HG03045 (cell line): ENCODE measurements around the gene NCOA7.
"Not testable (repeated sequence)": the region's sequence is repeated elsewhere in the genome, so short reads cannot be mapped to it uniquely, and the experiment has no call there.

Experiments used
- ATAC-seq: cut with Tn5 transposase; IDR thresholded peaks from one replicate; pipeline ENCODE4 v1.9.1; 2021; ENCODE audit warnings: mild to moderate bottlenecking, moderate library complexity; ENCODE audit not compliant: unreplicated experiment

Gene NCOA7

DNA sequence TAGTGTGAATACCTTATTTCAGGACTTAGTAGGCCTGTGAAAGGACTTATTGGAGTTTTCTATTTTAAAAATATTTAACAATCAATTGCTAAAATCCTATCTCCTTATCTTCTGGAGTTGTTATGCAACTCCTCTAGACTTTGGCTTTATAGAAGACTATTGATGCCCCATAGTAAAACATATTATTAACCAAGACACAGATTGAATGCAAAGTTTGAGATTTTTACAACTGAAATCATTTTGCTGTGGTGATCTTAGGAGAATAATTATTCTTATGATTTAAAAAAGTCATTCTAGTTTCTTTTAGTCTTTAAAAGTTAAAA lies 36.9 kb upstream of the NCOA7 start:
- no peak for ATAC-seq

DNA sequence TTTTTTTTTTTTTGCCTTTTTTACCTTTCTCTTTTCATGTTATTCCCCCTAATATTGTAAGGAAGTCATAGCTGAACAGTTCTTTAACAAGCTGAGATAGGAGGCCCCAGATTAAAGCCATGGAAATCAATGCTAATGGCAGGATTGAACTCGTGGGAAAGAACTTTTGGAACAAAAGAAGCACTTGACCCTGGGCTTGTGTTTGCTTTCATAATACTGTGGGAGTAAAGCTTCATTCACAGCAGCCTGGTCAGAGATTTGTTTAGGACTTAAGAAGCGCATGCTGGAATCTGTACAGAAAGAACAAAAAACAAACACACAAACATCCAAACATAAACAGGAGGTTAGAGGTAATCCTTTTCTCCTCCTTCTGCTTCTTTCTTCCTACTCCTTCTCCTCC lies 36.2 kb upstream of the NCOA7 start:
- ATAC-seq = no peak

DNA sequence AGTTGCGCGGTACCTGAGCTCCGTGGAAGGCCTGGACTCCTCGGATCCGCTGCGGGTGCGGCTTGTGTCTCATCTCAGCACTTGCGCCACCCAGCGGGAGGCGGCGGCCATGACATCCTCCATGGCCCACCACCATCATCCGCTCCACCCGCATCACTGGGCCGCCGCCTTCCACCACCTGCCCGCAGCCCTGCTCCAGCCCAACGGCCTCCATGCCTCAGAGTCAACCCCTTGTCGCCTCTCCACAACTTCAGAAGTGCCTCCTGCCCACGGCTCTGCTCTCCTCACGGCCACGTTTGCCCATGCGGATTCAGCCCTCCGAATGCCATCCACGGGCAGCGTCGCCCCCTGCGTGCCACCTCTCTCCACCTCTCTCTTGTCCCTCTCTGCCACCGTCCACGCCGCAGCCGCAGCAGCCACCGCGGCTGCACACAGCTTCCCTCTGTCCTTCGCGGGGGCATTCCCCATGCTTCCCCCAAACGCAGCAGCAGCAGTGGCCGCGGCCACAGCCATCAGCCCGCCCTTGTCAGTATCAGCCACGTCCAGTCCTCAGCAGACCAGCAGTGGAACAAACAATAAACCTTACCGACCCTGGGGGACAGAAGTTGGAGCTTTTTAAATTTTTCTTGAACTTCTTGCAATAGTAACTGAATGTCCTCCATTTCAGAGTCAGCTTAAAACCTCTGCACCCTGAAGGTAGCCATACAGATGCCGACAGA lies 31.4 kb upstream of the NCOA7 start:
- no peak for ATAC-seq

DNA sequence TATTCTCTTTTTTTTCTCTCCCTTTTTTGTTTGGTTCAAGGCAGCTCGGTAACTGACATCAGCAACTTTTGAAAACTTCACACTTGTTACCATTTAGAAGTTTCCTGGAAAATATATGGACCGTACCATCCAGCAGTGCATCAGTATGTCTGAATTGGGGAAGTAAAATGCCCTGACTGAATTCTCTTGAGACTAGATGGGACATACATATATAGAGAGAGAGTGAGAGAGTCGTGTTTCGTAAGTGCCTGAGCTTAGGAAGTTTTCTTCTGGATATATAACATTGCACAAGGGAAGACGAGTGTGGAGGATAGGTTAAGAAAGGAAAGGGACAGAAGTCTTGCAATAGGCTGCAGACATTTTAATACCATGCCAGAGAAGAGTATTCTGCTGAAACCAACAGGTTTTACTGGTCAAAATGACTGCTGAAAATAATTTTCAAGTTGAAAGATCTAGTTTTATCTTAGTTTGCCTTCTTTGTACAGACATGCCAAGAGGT lies 30.8 kb upstream of the NCOA7 start:
- ATAC-seq = no peak

DNA sequence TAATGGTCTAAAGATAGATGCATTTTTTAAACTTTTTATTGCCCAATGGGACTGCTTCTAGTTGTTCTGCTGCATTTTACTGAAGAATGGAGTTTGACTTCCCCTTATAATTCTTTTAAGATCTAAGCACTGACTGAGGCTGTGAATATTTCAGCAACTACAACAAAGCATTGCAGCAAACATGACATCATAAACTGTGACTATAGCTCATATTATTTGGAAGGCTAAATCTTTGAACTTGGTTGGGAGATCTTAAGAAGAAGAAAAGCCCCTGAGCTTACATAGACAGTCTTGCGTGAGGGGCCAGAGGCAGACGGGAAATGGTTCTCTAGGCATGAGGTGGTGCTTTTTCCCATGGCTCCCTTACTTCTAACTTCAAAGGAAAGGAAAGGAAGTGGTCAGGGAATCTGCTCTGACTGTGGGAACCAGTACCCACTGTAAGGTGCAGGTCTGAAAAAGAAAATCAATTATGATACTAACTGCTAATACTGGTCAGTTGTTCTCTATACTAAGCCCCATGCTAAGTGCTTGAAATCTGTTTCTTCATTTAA lies 26.6 kb upstream of the NCOA7 start:
- no peak for ATAC-seq

DNA sequence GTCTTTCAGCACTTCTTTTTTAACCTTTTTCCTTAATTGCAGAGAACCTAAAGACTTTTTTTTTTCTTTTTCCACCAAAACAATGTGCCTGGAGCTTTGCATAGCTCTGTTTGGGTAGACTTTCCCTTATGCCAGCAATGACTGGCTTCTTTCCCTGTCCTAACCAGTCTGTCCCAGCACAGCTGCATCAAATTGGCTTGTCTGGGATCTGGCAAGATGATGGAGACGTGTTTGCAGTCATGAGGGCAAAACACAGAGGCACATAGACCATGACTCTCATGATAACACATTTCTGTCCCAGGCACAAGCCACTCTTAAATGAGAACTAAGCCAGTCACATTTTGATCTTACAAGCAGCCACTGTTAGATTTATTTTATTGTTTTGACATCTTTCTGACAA lies 24.8 kb upstream of the NCOA7 start:
- ATAC-seq = no peak

DNA sequence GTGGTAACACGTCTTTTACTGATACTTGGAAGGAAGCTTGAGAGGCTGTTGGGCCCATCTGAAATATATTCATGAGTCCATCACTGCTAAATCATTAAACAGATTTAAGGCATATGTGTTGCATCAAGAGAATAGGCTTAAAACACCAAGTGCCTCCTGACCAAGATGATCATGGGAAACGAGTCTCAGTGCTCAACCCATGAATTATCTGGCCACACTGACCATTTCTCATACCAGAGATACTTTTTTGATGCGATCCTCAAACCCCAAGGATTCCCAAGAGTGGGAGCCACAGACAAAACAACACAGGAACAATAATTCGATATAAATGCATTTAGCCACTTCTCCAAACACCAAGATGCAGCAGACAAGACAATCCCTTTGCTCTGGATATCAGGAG lies 24.1 kb upstream of the NCOA7 start:
- no peak for ATAC-seq

DNA sequence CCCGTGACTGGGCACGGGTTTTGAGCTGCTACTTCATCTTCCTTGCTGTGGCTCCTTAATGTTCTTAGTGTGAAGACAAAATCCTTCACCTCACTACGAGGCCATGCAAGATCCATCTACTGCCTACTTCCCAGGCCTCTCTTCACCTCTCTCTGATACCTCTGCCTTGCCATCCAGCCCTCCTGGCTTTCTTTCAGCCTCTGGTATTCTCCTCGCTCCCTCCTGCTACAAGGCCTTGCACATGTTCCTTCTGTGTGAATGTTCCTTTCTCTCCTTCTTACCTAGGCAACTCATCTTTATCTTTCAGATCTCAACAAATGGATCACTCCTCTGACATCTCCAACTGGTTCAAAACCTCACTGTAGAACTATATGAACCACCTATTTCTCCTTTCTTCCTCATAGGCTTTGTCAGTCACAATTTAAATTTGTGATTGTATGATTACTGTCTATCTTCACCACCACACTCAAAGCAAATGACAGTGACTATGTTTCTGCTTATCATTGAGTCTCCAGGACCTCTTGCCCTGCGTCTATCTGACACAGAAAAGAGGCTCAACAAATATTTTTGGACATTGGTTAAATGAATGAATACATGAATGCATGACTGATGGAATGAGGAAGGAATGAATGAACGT lies 21.5 kb upstream of the NCOA7 start:
- ATAC-seq = no peak

DNA sequence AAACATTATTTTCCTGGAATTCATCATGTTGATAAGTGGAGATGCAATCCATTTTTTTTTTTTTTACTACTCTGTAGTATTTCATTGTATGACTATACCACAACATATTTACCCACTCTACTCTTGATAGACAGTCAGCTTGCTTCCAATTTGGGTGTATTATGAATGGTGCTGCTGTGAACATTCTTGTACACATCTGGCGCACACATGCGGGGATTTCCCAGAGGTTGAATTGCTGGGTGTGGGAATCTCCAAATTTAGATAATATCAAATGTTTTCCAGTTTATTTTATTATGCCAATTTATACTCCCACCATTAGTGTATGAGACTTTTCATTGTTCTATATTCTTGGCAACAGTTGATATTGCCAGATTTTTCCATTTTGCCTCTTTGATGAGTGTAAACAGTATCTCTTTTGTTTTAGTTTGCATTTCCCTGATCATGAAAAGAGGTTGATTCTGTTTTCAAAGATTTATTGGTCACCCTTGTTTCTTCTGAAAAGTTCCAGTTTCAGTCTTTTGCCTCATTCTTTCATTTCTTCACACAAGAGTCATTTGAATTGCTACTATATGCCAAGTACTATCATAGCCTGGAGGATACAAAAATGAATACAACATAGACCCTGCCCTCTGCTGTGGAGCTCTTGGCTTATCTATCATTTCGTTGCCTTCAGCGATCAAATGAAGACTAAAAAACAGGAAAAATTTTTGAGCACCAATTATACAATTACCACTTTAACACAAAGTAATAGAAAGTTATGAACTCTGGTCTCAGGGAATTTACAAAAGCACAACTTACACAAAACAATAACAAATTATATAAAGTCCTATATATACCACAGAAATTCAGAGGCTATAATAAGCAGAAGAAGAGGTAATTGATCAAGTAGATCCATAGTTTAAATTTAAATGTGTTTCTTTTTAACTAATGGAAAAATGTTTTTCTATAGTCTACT lies 17.1 kb upstream of the NCOA7 start:
- ATAC-seq = no peak

DNA sequence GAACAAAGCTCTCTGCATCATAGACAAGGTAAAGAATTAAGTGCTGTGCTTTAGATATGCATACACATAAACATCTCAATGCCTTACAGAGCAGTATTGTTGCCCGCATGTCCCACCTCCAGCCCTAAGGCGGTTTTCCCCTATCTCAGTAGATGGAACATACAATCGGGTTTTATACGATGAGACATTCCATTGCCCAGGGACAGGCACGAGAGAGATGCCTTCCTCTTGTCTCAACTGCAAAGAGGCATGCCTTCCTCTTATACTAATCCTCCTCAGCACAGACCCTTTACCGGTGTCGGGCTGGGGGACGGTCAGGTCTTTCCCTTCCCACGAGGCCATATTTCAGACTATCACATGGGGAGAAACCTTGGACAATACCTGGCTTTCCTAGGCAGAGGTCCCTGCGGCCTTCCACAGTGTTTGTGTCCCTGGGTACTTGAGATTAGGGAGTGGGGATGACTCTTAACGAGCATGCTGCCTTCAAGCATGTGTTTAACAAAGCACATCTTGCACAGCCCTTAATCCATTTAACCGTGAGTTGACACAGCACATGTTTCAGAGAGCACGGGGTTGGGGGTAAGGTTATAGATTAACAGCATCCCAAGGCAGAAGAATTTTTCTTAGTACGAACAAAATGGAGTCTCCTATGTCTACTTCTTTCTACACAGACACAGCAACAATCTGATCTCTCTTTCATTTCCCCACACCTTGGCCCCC lies 14.5 kb upstream of the NCOA7 start:
- not testable (repeated sequence) for ATAC-seq

DNA sequence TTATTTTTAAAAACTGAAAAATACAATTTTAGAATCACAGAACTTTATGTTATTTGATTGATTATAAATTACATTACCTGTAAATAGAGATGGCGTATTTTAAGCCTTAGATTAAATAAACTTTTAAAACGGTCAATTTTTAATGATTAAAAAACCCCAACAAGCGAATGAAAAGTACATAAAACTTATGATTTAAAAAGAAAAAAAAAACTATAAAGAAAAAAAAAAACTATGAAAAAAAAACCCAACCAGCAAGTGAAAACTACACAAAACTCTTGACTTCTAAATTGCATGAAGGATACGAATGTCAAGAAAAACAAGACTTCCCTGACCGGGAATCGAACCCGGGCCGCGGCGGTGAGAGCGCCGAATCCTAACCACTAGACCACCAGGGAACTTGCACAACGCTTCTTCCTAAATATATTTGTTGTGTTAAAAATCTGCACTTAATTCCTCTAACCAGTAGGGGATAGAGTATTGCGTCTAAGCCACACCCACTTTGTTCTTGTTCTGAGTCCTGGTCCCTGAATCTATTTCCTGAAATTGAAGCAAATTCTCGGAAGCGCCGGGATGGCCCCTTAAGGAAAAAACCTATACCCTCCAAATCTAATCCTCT lies 10.7 kb upstream of the NCOA7 start:
- ATAC-seq = peak; percentile 85

DNA sequence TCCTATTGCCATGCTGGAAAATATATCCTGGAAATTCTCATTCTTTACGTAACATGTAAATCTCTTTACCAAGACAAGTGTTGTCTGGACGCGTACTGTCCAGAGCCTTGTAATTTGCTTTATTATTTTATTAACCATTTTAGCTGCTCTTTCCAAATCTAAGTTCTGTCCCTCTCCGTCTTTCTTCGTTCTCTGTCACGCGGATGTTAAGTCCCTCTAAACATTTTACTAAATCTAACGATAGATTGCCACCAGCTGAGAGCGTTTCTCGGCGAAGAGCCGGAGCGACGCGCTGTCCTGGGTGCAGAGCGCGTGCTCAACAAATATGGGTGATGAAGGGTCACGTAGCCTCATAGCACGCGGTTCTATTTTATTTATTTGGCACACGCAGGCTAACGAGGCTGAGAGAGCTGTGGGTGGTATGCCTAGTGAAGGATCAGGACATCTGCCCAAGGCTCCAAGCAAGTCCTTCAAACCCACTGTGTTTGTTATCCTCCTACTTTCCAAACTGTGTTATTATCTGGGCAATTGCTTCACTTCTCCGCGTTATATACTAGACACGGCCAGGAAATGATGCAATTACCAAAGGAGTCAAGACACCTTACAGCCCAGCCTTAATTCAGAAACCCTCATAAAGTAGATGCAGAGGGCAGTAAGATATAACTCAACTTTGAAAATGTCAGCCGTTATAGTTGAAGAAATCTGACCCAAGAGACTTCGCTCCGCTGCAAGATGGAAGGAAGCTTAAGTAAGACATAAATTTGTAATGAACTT lies 10.0 kb upstream of the NCOA7 start:
- ATAC-seq = peak; percentile 76

DNA sequence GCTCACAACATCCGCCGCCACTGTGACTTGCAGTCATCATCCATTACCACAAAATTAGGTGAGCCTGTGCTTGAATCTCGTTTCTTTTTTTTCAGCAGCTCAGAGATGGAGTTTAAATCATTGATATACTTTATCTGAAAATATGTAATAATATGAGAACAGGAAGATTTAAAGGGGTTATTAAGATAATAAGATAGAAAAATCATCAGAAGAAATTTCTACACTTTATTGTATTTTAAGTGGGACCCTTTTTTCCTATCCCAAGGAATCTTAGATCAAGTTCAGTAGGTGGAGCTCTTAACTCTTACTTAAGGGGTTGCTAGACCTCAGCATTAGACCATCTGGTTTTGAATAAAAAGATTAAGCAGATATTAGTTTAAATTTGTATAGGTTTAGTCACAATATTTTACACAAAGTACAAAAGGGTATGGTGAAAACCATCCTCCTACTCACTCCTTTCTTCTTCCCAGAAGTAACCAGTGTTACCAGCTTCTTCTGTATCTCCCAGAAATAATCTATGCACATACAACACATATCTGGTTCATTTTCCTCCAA lies 9.4 kb upstream of the NCOA7 start:
- ATAC-seq = peak; percentile 34

DNA sequence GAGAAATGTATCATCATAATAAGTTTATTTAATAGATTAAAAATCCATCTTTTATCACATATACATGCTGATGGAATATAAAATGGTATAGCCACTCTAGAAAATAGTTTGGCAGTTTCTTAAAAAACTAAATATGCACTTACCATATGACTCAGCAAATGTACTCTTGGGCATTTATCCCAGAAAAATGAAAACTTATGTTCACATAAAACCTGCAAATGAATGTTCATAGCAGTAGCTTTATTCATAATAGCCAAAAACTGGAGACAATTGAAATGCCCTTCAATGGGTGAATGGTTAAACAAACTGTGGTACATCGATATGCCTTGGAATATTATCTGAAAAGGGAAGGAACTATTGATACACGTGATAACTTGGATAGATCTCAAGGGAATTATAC lies 6.4 kb upstream of the NCOA7 start:
- ATAC-seq = no peak

DNA sequence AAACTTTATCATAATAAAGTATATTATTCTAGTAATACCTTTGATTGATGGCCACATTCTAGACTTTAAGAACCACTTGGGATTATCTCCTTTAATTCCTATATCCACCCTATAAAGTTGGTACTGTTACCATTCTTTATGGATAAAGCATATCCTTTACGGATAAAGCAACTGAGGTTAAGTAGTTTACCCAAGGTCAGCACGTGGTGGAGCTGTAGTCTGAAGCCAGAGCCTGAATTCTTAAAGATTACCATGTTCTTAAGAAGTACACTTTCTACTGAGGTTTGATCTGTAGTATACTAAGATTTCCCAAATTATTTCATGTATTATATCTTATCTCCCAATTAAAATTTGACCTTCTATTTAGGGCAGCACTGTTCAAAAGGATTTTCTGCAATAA lies 3.0 kb upstream of the NCOA7 start:
- ATAC-seq = no peak

DNA sequence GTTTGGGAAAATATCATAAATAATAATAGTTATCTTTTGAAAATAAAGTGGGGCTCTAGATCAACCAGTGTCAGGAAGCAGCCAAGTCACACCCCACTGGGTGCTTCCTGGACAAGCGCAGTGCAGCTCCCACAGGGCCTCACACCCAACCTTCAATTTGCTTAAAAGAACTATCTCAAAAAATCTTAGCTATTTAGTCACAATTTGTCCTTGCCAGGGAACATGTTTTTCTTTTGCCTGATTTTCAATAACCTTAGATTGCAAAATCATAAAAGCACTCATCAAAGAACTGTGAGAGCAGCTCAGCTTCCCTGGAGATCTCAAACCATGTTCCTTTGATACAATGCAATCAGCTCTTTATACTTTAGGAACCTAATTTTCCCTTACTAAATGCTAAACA lies 1.6 kb upstream of the NCOA7 start:
- no peak for ATAC-seq

DNA sequence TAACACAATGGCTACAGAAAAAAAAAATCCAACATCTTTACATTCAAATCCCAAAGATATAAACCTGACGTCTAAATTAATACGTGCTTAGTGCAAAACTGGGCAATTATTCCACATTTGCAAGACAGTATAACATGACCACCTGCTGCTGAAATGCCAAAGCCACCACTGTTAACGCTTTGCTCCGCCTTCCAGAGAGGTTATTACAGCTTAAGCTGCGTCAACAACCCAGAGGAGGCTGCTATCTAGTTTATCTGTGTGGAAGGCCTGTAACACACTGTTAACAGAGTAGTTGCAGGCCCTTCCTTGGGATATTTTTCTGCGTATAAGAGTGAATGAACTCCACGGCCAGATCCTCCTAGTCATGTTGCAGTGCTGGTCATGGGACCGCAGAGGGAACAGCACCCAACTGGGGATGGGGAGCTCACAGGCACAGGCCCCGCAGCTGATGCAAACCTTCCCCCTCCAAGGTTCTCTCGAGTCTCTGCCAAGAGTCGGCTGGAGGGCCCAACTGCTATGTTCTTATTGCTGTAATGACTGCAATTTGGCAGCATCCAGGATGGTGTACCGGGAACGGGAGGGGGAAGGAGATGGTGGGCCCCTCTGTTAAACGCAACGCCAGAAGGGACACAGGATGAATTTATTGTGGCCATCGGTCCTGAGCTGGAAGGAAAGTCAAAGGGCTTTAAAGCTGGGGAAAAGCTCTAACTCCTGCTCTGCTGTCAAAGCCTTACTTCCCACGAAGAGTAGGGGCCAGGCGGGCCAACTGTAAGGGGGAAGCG lies 993 bp upstream of the NCOA7 start:
- ATAC-seq = peak; percentile 35

DNA sequence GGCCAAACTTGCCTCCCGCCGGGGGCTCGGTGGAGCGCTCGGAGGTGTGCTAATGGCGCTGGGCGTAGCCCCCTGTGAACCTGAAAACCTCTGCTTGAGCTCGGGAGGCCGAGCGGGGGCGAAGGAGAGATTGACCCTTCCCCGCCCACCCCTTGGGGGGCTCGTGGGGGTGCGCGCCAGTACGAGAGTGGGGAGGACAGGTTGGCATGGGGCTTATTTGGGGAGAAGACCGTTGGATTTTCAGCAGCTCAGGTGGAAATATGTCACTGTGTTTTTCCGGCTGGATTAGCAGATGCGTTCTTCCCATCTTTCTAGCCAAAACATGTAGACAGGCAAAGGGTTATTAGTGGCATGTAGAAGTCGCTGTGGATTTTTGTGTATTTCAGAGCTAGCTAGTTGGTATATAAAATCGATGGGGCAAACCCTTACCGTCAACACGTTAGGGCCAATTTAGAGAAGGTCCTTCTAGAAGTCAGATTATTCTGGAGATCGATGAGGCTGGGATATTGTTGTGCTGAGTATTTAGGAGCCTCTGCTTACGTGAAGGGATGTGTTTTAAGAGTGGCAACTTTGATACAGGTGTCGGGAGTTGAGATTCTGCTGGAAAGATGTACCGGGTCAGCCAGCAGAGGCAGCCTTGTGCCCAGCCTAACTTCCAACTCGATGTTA lies 525 bp downstream of the NCOA7 start:
- peak; percentile 1 for ATAC-seq
